GM23248 (cell line): ENCODE results near the gene ADGB. TPM values are rescaled to one million over a fixed set of nuclear protein-coding genes. Genes with fewer than 3 reads are reported as not detected.

Source experiments
- DNase-seq: peaks from one replicate; pipeline ENCODE4 v3.0.0-alpha.2; 2015
- H2AFZ ChIP-seq: fragments of 200-600 bp; sonication (generic); 2 replicates; pipeline ENCODE4 v1.6.1; 2016; ENCODE audit warnings: antibody characterized with exemption
- H3F3A ChIP-seq: fragments of 200-600 bp; sonication (generic); 2 replicates; pipeline ENCODE4 v1.6.1; 2016; ENCODE audit warnings: mild to moderate bottlenecking, antibody characterized with exemption, mixed run types; ENCODE audit not compliant: insufficient read depth
- H3K27ac ChIP-seq: fragments of 200-600 bp; sonication (generic); 2 replicates; pipeline ENCODE4 v1.5.1; 2016; ENCODE audit warnings: mild to moderate bottlenecking
- H3K27me3 ChIP-seq: fragments of 200-600 bp; sonication (generic); replicated peaks from 2 replicates; pipeline ENCODE4 v1.6.1; 2016; ENCODE audit warnings: mild to moderate bottlenecking; ENCODE audit not compliant: insufficient read depth
- H3K36me3 ChIP-seq: fragments of 200-600 bp; sonication (generic); 2 replicates; pipeline ENCODE4 v1.6.1; 2016; ENCODE audit warnings: low read depth, mild to moderate bottlenecking
- H3K4me1 ChIP-seq: fragments of 200-600 bp; sonication (generic); 2 replicates; pipeline ENCODE4 v1.6.1; 2016; ENCODE audit warnings: mild to moderate bottlenecking; ENCODE audit not compliant: insufficient read depth
- H3K4me2 ChIP-seq: fragments of 200-600 bp; sonication (generic); one replicate; pipeline ENCODE4 v1.6.1; 2016; ENCODE audit warnings: mild to moderate bottlenecking; ENCODE audit not compliant: unreplicated experiment
- H3K4me3 ChIP-seq: fragments of 200-600 bp; sonication (generic); 2 replicates; pipeline ENCODE4 v1.5.1; 2016; ENCODE audit warnings: mild to moderate bottlenecking
- H3K79me2 ChIP-seq: fragments of 200-600 bp; sonication (generic); 2 replicates; pipeline ENCODE4 v1.6.1; 2016; ENCODE audit warnings: mild to moderate bottlenecking; ENCODE audit not compliant: insufficient read depth
- H3K9ac ChIP-seq: fragments of 200-600 bp; sonication (generic); 2 replicates; pipeline ENCODE4 v1.6.1; 2016; ENCODE audit warnings: mild to moderate bottlenecking
- H3K9me2 ChIP-seq: fragments of 200-600 bp; sonication (generic); 2 replicates; pipeline ENCODE4 v1.6.1; 2016; ENCODE audit warnings: mixed run types, mild to moderate bottlenecking, moderate library complexity; ENCODE audit not compliant: insufficient read depth
- H3K9me3 ChIP-seq: fragments of 200-600 bp; sonication (generic); one replicate; pipeline ENCODE4 v1.6.1; 2017; ENCODE audit warnings: low read depth
- H4K20me1 ChIP-seq: fragments of 200-600 bp; sonication (generic); 2 replicates; pipeline ENCODE4 v1.6.0; 2016; ENCODE audit not compliant: insufficient read depth
- EZH2 ChIP-seq: fragments of 200-600 bp; sonication (generic); IDR thresholded peaks from 2 replicates; pipeline ENCODE4 v1.6.1; 2018; ENCODE audit warnings: antibody characterized with exemption, mild to moderate bottlenecking; ENCODE audit not compliant: insufficient read depth, poor library complexity, severe bottlenecking
- EZH2phosphoT487 ChIP-seq: fragments of 200-600 bp; sonication (generic); IDR thresholded peaks from 2 replicates; pipeline ENCODE4 v1.6.1; 2018; ENCODE audit warnings: antibody characterized with exemption, moderate library complexity, mild to moderate bottlenecking, low read depth; ENCODE audit not compliant: insufficient read depth
- WGBS, 2 experiments: methylation state at CpG; one replicate each; pipeline ENCODE4 v1.1.6; 2015 to 2017; ENCODE audit warnings: low lambda C conversion rate in 2 of 2, low coverage in 1 of 2; ENCODE audit errors: missing lambda C conversion rate in 2 of 2; 5-methylcytosine and 5-hydroxymethylcytosine counted together
- in situ Hi-C: fragments of 300-500 bp; cut with MboI; formaldehyde crosslinking; loops from 2 replicates; pipeline ENCODE4 v1.15.0; 2020
- polyA plus RNA-seq: library from polyadenylated mRNA; unstranded; fragments of >200 nt; fragmentation: Nextera tagmentation; extraction: Ambion mirVana; gene quantifications from 2 replicates; pipeline ENCODE4 v1.2.1, GENCODE V29; 2016
- total RNA-seq: library from RNA; depleted of rRNA; stranded (reverse); fragments of >200 nt; shearing (Covaris generic); gene quantifications from 2 replicates; pipeline ENCODE4 v1.2.3, GENCODE V29; 2014; rRNA removed

ADGB gene
- not detected in 2 replicates for total RNA-seq
- polyA plus RNA-seq = not detected in 2 replicates

- Histone ChIP-seq H3K36me3 (no peaks in the 10 kb centered on the region), H3K4me2 (peak within 1 kb of the TSS; percentile 83), H4K20me1 (no peaks in the 10 kb centered on the region), H2AFZ (peak within 1 kb of the TSS; percentile 86), H3K9ac (peak within 1 kb of the TSS; percentile 61), H3K4me1 (no peaks in the 10 kb centered on the region; the same call in 1 of the 2 replicates), H3K27me3 (no peaks in the 10 kb centered on the region; the same call in 1 of the 2 replicates), H3K27ac (no peak within 1 kb of the TSS), H3K79me2 (no peaks in the 10 kb centered on the region), H3F3A (no peaks in the 10 kb centered on the region), H3K9me2 (no peaks in the 10 kb centered on the region), H3K4me3 (peak within 1 kb of the TSS; percentile 77), H3K9me3 (no peaks in the 10 kb centered on the region)
- TF ChIP-seq EZH2phosphoT487 = no peak
- no peak for TF ChIP-seq EZH2
- DNase-seq = peak; percentile 77
- in situ Hi-C loops = no loop called here
- 3% methylated on average over 31 to 32 of the region's 32 CpGs for WGBS, 2 experiments
These were observed at the start of gene ADGB for GRCh38 chr6:146598772-146599405. ADGB (plus strand) TSS chr6:146598972; CDS start chr6:146599041, 69 bp downstream.

GRCh38 chr6:146550911-146551310, 47.9 kb upstream of the ADGB start:
- 0 out of 2 replicates have a peak overlapping the region, but pooled peaks have one; percentile 12 for H3K27ac ChIP-seq
- peaks cover 17% of the 10 kb centered on the region for H3F3A ChIP-seq
- peaks cover 32% of the 10 kb centered on the region for H3K4me1 ChIP-seq
- in situ Hi-C loops = no loop called here
- H3K9me3 ChIP-seq = no peaks in the 10 kb centered on the region
- no peak overlapping the region for H3K9ac ChIP-seq
- 45 to 59% methylated on average over 6 of the region's 6 CpGs for whole genome bisulfite sequencing, 2 experiments
- H3K9me2 ChIP-seq = no peaks in the 10 kb centered on the region
- peaks cover 92% of the 10 kb centered on the region for H3K79me2 ChIP-seq
- H4K20me1 ChIP-seq = peaks cover 5% of the 10 kb centered on the region; the same call in 1 of the 2 replicates
- no peak overlapping the region for H2AFZ ChIP-seq
- H3K36me3 ChIP-seq = peaks cover 45% of the 10 kb centered on the region
- peak; percentile 67 for DNase-seq
- no peak for TF ChIP-seq EZH2phosphoT487
- TF ChIP-seq EZH2 = no peak
- no peak overlapping the region for H3K4me3 ChIP-seq
- no peak overlapping the region for H3K4me2 ChIP-seq
- H3K27me3 ChIP-seq = no peaks in the 10 kb centered on the region

- TF ChIP-seq EZH2 = no peak
- no peak for TF ChIP-seq EZH2phosphoT487
- WGBS, 2 experiments = 82 to 83% methylated on average over 7 of the region's 7 CpGs
- H3K27me3 ChIP-seq = no peaks in the 10 kb centered on the region
- H3K9me3 ChIP-seq = no peaks in the 10 kb centered on the region
- in situ Hi-C loops = no loop called here
- H3K9ac ChIP-seq = no peak overlapping the region
- H3K4me2 ChIP-seq = no peak overlapping the region
- peaks cover 45% of the 10 kb centered on the region for H3K36me3 ChIP-seq
- no peak overlapping the region for H3K27ac ChIP-seq
- peaks cover 5% of the 10 kb centered on the region; the same call in 1 of the 2 replicates for H4K20me1 ChIP-seq
- H3F3A ChIP-seq = peaks cover 11% of the 10 kb centered on the region
- no peak overlapping the region for H3K4me3 ChIP-seq
- H2AFZ ChIP-seq = no peak overlapping the region
- peaks cover 29% of the 10 kb centered on the region for H3K4me1 ChIP-seq
- no peak for DNase-seq
- H3K9me2 ChIP-seq = no peaks in the 10 kb centered on the region
- H3K79me2 ChIP-seq = peaks cover 89% of the 10 kb centered on the region
These were observed 47.2 kb upstream of the ADGB start for GRCh38 chr6:146551545-146551944.

GRCh38 chr6:146553377-146554135, 45.2 kb upstream of the ADGB start:
- H2AFZ ChIP-seq = no peak overlapping the region
- no peak for TF ChIP-seq EZH2
- no peak for TF ChIP-seq EZH2phosphoT487
- H3K27ac ChIP-seq = no peak overlapping the region
- H4K20me1 ChIP-seq = peaks cover 5% of the 10 kb centered on the region; the same call in 1 of the 2 replicates
- H3K79me2 ChIP-seq = peaks cover 75% of the 10 kb centered on the region
- no peaks in the 10 kb centered on the region for H3K27me3 ChIP-seq
- WGBS, 2 experiments = 93% methylated on average over 7 of the region's 7 CpGs
- H3K9ac ChIP-seq = no peak overlapping the region
- H3K4me1 ChIP-seq = peaks cover 10% of the 10 kb centered on the region
- H3K36me3 ChIP-seq = peaks cover 45% of the 10 kb centered on the region
- no peak overlapping the region for H3K4me2 ChIP-seq
- no peak overlapping the region for H3K4me3 ChIP-seq
- in situ Hi-C loops = no loop called here
- H3K9me2 ChIP-seq = no peaks in the 10 kb centered on the region
- no peaks in the 10 kb centered on the region for H3F3A ChIP-seq
- no peak for DNase-seq
- H3K9me3 ChIP-seq = no peaks in the 10 kb centered on the region
